ENCODE results near the gene TRAPPC13. TPM values are rescaled to one million over a fixed set of nuclear protein-coding genes. Genes with fewer than 3 reads are reported as not detected.
"Not testable (repeated sequence)": the region's sequence is repeated elsewhere in the genome, so short reads cannot be mapped to it uniquely, and the experiment has no call there.

Gene TRAPPC13, protein sequence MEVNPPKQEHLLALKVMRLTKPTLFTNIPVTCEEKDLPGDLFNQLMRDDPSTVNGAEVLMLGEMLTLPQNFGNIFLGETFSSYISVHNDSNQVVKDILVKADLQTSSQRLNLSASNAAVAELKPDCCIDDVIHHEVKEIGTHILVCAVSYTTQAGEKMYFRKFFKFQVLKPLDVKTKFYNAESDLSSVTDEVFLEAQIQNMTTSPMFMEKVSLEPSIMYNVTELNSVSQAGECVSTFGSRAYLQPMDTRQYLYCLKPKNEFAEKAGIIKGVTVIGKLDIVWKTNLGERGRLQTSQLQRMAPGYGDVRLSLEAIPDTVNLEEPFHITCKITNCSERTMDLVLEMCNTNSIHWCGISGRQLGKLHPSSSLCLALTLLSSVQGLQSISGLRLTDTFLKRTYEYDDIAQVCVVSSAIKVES
- total RNA-seq: 10 to 100 TPM in 2 of 6 experiments, 1 to 10 TPM in 4; 6.7 to 14.3 (median 9.0) TPM
- long read RNA-seq, partial matches to known transcripts: 0 of 2 reads
- long read RNA-seq, other reads (novel, unspliced or antisense): 0 of 2 reads

DNA sequence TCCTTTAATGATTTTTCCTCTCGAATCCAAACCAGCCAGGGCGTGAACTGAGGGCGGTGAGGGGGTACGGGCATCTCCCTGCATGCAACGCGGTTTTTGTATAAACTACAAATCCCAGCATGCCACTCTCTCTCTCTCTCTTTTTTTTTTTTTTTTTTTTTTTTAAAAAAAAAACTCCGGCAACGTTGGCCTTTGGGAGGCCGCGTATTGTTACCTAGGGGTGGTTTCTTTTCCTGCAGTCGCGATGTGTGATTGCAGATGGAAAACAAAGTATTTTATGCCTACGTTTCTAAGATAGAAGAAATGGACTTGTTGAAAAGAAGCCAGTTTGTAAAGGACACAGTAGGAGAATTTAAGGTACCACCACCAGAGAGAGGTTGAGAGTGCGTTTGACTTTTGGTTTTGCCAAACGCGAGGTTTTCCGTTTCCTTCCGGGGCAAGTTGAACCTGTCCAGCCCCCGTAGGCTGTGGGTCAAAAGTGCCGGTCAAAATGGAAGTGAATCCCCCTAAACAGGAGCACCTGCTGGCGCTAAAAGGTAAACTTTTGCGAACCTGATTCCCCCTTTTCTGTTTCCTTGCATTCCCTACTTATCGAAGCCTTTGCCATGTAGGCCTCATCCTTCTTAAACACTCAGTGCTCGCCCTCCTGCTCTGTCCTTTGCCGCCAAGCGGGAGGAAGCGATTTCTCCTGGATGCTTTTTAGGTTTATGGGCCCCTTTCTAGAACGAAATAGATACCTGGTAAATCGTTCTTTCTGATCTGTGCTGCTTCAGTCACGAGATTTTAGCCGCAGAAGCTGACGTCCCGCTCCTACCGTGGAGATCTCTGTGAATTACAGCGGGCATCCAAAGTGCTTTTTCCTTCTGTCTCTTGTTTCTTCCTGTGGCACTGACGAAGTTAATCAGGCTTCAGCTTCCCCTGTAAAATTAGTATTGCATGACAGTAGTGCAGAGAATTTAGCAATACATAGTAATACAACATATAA is at the start of gene TRAPPC13, which contains the start of gene SHLD3:
Gene TRAPPC13 (plus strand): TSS at position 457 of the 985 bp plus-strand sequence. CDS start 34 bp downstream, at position 491.
Gene SHLD3 (plus strand): TSS at position 457 of the 985 bp plus-strand sequence. CDS start 4,561 bp downstream, outside the sequence.
- ATAC-seq (peak; percentile 87 to 92 (median 91)), DNase-seq (peak; percentile 76 to 90 (median 85))
- under 1% methylated on average over 36 of the region's 36 CpGs for WGBS (ENCODE audit: insufficient coverage, low coverage, low lambda C conversion rate, missing lambda C conversion rate)
- peaks cover 0 to 6% (median 1%) of the 10 kb centered on the region in 4 donors for H3K36me3 ChIP-seq
- H3K27ac ChIP-seq: peak within 1 kb of the TSS; percentile 46 to 79 (median 69)
- peak within 1 kb of the TSS; percentile 71 to 91 (median 87) for H3K4me3 ChIP-seq
- no peak for TF ChIP-seq POLR2A (IDR thresholded peaks at IDR 0.05)
- TF ChIP-seq, protein P1, sequence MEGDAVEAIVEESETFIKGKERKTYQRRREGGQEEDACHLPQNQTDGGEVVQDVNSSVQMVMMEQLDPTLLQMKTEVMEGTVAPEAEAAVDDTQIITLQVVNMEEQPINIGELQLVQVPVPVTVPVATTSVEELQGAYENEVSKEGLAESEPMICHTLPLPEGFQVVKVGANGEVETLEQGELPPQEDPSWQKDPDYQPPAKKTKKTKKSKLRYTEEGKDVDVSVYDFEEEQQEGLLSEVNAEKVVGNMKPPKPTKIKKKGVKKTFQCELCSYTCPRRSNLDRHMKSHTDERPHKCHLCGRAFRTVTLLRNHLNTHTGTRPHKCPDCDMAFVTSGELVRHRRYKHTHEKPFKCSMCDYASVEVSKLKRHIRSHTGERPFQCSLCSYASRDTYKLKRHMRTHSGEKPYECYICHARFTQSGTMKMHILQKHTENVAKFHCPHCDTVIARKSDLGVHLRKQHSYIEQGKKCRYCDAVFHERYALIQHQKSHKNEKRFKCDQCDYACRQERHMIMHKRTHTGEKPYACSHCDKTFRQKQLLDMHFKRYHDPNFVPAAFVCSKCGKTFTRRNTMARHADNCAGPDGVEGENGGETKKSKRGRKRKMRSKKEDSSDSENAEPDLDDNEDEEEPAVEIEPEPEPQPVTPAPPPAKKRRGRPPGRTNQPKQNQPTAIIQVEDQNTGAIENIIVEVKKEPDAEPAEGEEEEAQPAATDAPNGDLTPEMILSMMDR (IDR thresholded peaks at IDR 0.05): peak in 1 of 4 donors; percentile 26
- no peaks in the 10 kb centered on the region for H3K27me3 ChIP-seq
- intact Hi-C loops (cut with DNase I): no loop called here
- peaks cover 0 to 23% (median 9%) of the 10 kb centered on the region in 4 donors for H3K4me1 ChIP-seq
- no peaks in the 10 kb centered on the region for H3K9me3 ChIP-seq

DNA sequence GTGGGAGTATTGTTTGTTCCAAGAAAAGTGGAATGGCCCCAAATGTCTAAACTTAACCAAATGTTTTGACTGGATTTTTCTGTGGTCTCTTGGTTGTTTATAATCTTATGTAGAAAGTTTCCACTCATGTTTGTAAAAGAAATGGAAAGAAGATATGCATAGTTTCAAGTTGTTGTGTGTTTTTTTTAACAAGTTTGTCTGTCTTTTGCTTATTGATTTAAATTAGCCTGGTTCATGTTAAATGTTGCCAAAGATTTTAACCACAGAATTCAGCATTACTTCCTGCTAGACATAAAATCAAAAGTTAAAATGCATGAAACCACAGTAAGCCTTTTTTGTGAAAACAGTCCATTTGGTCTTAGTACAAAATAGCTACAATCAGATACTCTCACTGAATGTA is 47.7 kb upstream of the TRAPPC13 start:
- Histone ChIP-seq H3K27me3 (no peaks in the 10 kb centered on the region), H3K4me3 (no peak overlapping the region), H3K9me3 (no peaks in the 10 kb centered on the region), H3K4me1 (no peaks in the 10 kb centered on the region), H3K36me3 (peaks cover 0 to 33% (median 1%) of the 10 kb centered on the region in 4 donors), H3K27ac (no peak overlapping the region)
- intact Hi-C loops (cut with DNase I): no loop called here
- DNase-seq (no peak), ATAC-seq (no peak)
- TF ChIP-seq POLR2A (IDR thresholded peaks at IDR 0.05): no peak
- TF ChIP-seq, protein P1 (IDR thresholded peaks at IDR 0.05): no peak

DNA sequence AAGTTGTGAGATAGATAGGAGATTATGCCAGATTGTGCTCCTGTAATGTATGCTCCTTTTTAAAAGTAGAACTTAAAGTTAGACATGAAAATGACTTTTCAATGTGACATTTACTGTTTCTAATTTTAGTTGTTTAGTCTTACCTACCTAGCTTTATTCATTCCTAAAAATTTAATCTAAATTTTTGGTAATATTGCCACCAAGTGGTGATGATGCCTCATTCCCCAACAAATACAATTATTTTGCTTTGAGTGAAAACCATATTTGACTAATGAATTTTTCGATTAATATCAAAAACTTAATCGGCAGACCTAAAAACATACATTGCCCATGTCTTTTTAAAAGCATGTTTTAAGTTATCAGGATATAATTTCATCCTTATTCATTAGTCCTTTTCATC is 36.1 kb upstream of the TRAPPC13 start:
- intact Hi-C loops (cut with DNase I): no loop called here
- ATAC-seq (no peak), DNase-seq (no peak)
- H3K36me3 ChIP-seq: peaks cover 0 to 84% (median 27%) of the 10 kb centered on the region in 4 donors
- no peak overlapping the region for H3K4me3 ChIP-seq
- TF ChIP-seq POLR2A (IDR thresholded peaks at IDR 0.05): no peak
- TF ChIP-seq, protein P1 (IDR thresholded peaks at IDR 0.05): peak in 1 of 4 donors; percentile 15
- no peak overlapping the region for H3K27ac ChIP-seq
- H3K9me3 ChIP-seq: no peaks in the 10 kb centered on the region
- H3K27me3 ChIP-seq: no peaks in the 10 kb centered on the region
- 89% methylated on average over 2 of the region's 2 CpGs for WGBS (ENCODE audit: insufficient coverage, low coverage, low lambda C conversion rate, missing lambda C conversion rate)
- no peaks in the 10 kb centered on the region for H3K4me1 ChIP-seq

DNA sequence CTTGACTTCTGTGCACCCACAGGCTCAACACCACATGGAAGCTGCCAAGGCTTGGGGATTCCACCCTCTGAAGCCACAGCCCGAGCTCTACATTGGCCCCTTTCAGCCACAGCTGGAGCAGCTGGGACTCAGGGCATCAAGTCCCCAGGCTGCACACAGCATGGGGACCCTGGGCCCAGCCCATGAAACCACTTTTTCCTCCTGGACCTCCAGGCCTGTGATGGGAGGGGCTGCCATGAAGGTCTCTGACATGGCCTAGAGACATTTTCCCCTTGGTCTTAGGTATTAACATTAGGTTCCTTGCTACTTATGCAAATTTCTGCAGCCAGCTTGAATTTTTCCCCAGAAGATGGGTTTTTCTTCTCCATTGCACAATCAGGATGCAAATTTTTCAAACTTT is 23.1 kb upstream of the TRAPPC13 start:
- H3K27me3 ChIP-seq; H3K4me3 ChIP-seq; ATAC-seq; DNase-seq; H3K27ac ChIP-seq; H3K4me1 ChIP-seq; intact Hi-C loops (cut with DNase I); H3K9me3 ChIP-seq: not testable (repeated sequence)
- WGBS (ENCODE audit: insufficient coverage, low coverage, low lambda C conversion rate, missing lambda C conversion rate): 20% methylated on average over 1 of the region's 1 CpG
- peaks cover 0 to 73% (median 16%) of the 10 kb centered on the region in 4 donors for H3K36me3 ChIP-seq

All from right lobe of liver (tissue), 6 donors.